Measurements from ENCODE around the gene NR6A1. TPM values are rescaled to one million over a fixed set of nuclear protein-coding genes. Genes with fewer than 3 reads are reported as not detected.

Gene NR6A1
- total RNA-seq, 1 experiment from 2014 or later: 99.3 TPM

- Histone ChIP-seq H2BK5ac (ENCODE audit: insufficient read length, low read length) (no peak overlapping the region), H4K91ac (ENCODE audit: insufficient read length, low read depth, low read length) (no peak overlapping the region), H3K56ac (ENCODE audit: insufficient read length, low read depth, low read length) (no peak overlapping the region), H3K23ac (ENCODE audit: insufficient read length, low read depth, low read length) (no peak overlapping the region), H2BK12ac (ENCODE audit: insufficient read length, low read depth, low read length) (no peak overlapping the region), H3K4ac (ENCODE audit: low read depth, low read length) (no peak overlapping the region), H3K9ac (ENCODE audit: extremely low read depth, insufficient read length, low read length) (no peak overlapping the region), H3K27me3 (ENCODE audit: insufficient read depth, low read length) (no peaks in the 10 kb centered on the region), H3K9me3 (ENCODE audit: control insufficient read depth, low read depth, low read length) (no peaks in the 10 kb centered on the region), H3K14ac (ENCODE audit: insufficient read depth, low read length) (no peak overlapping the region), H2AFZ (ENCODE audit: low read length) (no peak overlapping the region), H2BK120ac (ENCODE audit: low read depth, low read length, poor library complexity, severe bottlenecking) (no peak overlapping the region), H3K79me2 (ENCODE audit: insufficient read depth, low read length) (no peaks in the 10 kb centered on the region), H2AK5ac (ENCODE audit: insufficient read length, low read length) (no peak overlapping the region), H4K5ac (ENCODE audit: insufficient read length, low read depth, low read length) (no peak overlapping the region), H2BK15ac (ENCODE audit: low read depth, low read length) (no peak overlapping the region), H3K27ac (ENCODE audit: insufficient read length, low read depth, low read length) (no peak overlapping the region), H4K20me1 (ENCODE audit: control insufficient read depth, insufficient read depth, insufficient read length) (no peaks in the 10 kb centered on the region), H3K23me2 (ENCODE audit: insufficient read length, low read depth, low read length, poor library complexity, severe bottlenecking) (no peaks in the 10 kb centered on the region), H2BK20ac (ENCODE audit: low read depth, low read length, poor library complexity, severe bottlenecking) (no peak overlapping the region), H3K4me2 (ENCODE audit: insufficient read depth, insufficient read length, low read length) (no peak overlapping the region), H3T11ph (ENCODE audit: low read length) (no peak overlapping the region), H3K79me1 (ENCODE audit: insufficient read depth, low read depth, low read length, poor library complexity, severe bottlenecking) (peaks cover 7% of the 10 kb centered on the region), H4K8ac (replicated peaks; ENCODE audit: insufficient read length, low read depth, low read length) (no peak overlapping the region), H3K4me1 (ENCODE audit: insufficient read depth, low read length) (peaks cover 5% of the 10 kb centered on the region), H3K18ac (ENCODE audit: insufficient read length, low read depth, low read length) (no peak overlapping the region)
- H3K9me3 Mint-ChIP-seq: no peaks in the 10 kb centered on the region
- TF ChIP-seq, protein P1, sequence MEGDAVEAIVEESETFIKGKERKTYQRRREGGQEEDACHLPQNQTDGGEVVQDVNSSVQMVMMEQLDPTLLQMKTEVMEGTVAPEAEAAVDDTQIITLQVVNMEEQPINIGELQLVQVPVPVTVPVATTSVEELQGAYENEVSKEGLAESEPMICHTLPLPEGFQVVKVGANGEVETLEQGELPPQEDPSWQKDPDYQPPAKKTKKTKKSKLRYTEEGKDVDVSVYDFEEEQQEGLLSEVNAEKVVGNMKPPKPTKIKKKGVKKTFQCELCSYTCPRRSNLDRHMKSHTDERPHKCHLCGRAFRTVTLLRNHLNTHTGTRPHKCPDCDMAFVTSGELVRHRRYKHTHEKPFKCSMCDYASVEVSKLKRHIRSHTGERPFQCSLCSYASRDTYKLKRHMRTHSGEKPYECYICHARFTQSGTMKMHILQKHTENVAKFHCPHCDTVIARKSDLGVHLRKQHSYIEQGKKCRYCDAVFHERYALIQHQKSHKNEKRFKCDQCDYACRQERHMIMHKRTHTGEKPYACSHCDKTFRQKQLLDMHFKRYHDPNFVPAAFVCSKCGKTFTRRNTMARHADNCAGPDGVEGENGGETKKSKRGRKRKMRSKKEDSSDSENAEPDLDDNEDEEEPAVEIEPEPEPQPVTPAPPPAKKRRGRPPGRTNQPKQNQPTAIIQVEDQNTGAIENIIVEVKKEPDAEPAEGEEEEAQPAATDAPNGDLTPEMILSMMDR (conservative IDR thresholded peaks at IDR 0.05): no peak
- H3K4me1 Mint-ChIP-seq: peaks cover 9 to 13% of the 10 kb centered on the region in 2 experiments
- no CpG with 5 or more reads among the region's 6 CpGs for WGBS (ENCODE audit: extremely low coverage, insufficient read length, low lambda C conversion rate)
- H3K4me3 Mint-ChIP-seq: no peak overlapping the region
- H3K27me3 Mint-ChIP-seq (ENCODE audit: low read depth): no peaks in the 10 kb centered on the region
- peaks cover 7 to 15% (median 13%) of the 10 kb centered on the region in 3 experiments; a peak in 6 of 7 replicates for H3K36me3 Mint-ChIP-seq (ENCODE audit: insufficient read depth in 1 of 3, low read depth in 3 of 3)
- no peak for DNase-seq
- H3K27ac Mint-ChIP-seq: no peak overlapping the region
These were observed 54.3 kb downstream of the NR6A1 start for GRCh38 chr9:124716808-124717207.

All from H9 (cell line).